GM13976 (cell line): ENCODE results near the gene SCN7A.

Source experiments
- DNase-seq: peaks from one replicate; pipeline ENCODE4 v3.0.0; 2012; ENCODE audit warnings: low spot score
- CTCF ChIP-seq: IDR thresholded peaks from 2 replicates; pipeline ENCODE4 v1.5.1; 2012; ENCODE audit warnings: borderline replicate concordance, mild to moderate bottlenecking; ENCODE audit not compliant: insufficient read depth; ENCODE audit errors: extremely low read depth, missing control alignments, control extremely low read depth
- in situ Hi-C: fragments of 300-500 bp; cut with MboI; formaldehyde crosslinking; loops from one replicate; pipeline ENCODE4 v1.12.0; 2022; ENCODE audit warnings: low sequenced_read_pairs, mixed read lengths, inconsistent platforms; ENCODE audit not compliant: unreplicated experiment

The SCN7A gene

GRCh38 chr2:166518634-166519390, 24.8 kb upstream of the SCN7A start:
- in situ Hi-C loops = no loop called here
- DNase-seq = no peak
- no peak for TF ChIP-seq CTCF

GRCh38 chr2:166517533-166518061, 23.5 kb upstream of the SCN7A start:
- in situ Hi-C loops = no loop called here
- TF ChIP-seq CTCF = no peak
- DNase-seq = no peak

GRCh38 chr2:166516712-166517303, 22.8 kb upstream of the SCN7A start:
- DNase-seq = no peak
- in situ Hi-C loops = no loop called here
- no peak for TF ChIP-seq CTCF

- in situ Hi-C loops = no loop called here
- DNase-seq = no peak
- TF ChIP-seq CTCF = no peak
Observed at GRCh38 chr2:166513952-166514351, 19.9 kb upstream of the SCN7A start.

GRCh38 chr2:166499281-166499680, 5.2 kb upstream of the SCN7A start:
- in situ Hi-C loops = no loop called here
- no peak for TF ChIP-seq CTCF
- no peak for DNase-seq

GRCh38 chr2:166491461-166491860, 2.6 kb downstream of the SCN7A start:
- no peak for TF ChIP-seq CTCF
- no peak for DNase-seq
- in situ Hi-C loops = no loop called here
